ENCODE measurements around the gene THAP4.
"Not testable (repeated sequence)": the region's sequence is repeated elsewhere in the genome, so short reads cannot be mapped to it uniquely, and the experiment has no call there.

Gene THAP4

DNA sequence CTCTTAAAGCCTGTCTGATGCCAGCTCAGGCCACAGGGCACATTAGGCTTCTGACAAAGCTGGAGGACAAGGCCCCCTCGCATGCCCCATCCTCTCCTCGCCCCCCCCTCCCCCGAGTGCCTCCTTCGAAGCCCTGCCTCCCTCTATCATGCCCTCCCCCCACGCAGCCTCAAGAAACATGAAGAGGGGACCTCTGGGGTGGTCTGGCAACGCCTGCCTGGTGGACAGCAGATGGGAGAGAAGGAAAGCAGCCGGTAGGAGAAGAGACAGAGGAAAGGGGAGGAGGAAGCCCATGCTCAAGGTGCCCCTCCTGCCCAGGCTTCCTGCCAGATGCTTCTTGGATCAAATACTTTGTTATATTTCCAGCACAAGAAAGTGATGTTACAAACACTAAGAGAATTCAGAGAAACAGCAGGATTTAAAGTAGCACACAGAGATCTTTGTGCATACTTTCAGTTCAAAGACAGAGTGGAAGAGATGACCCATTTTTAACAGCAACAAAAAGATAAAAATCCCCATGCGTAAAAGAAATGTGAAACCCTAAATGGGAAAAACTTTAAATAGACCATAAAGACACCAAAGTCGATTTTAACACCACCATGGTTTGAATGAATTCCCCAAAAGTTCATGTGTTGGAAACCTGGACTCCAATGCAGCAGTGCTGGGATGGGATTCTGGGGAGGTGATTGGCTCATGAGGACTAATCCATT is 59.4 kb downstream of the THAP4 start:
- no peak for FAIRE-seq

DNA sequence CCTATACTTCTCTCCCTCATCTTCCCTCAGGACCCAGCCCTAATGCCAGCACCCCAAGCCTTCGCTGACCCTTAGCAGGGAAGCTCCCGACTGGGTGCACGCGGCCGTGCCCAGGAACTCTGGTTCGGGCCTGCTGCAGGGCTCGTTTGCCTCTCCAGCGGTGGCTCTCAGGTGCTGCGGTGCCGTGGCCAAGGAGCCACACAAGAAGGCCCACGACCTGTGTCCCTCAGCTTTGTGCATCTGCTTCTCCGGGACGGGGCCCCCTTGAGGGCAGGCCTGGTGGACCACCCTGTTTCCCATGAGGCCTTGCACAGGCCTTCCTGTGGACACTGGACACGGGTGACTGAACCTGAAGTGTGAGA is 60.7 kb downstream of the THAP4 start:
- no peak for FAIRE-seq

DNA sequence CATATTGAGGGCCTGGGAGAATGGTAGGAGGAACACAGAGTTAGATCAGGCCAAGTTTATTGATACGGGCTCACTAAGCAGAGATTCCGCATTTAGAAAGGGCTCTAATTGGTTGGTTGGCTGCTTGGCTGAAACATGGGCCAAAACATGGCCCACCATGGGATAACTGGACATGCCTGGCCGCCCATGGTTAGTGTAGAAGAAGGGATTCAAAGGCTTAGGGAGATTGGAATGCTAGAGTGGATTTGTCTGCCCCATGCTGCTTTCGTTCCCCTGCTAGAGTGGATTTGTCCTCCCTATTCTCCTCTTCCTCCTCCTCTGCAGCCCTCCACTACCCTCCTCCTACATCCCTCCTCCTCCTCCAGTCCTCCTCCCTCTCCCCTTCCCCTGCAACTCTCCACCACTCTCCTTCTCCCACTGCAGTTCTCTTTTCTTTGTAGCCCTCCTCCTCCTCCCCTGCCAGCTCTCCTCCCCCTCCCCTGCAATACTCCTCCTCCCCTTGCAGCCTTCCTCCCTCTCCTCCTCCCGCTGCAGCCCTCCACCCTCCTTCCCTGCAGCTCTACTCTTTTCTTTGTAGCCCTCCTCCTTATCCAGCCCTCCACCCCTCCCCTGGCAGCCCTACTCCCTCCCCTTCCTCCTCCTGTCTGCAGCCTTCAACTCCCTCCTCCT is 61.2 kb downstream of the THAP4 start:
- FAIRE-seq = no peak

DNA sequence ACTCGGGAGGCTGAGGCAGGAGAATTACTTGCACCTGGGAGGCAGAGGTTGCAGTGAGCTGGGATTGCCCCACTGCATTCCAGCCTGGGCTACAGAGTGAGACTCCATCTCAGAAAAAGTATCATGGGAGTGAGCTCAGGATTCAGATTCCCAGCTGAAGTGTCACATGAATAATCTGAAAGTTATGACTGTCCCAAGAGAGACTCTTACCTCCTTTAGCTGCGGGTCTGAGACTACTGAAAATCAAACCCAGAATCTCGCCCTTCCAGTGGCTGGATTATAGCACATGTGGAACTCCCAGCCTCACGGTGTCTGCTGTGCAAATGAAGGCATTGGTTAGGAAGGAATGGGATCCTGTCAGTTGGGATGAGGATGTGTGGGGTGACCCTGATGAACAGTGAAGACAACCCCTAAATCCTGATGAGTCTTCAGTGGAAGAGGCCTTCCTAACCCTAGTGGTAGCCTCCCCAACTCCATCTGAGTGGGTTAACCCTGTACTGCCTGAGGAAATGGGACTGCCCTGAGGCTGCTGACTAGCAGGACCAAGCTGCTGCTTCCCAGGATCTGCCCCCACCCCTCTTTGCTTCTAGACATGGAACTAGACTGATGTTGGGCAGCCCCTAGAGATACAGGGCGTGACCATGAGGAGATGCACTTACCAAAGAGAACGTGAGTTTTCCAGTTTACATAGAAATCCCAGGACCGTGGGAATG is 61.9 kb downstream of the THAP4 start:
- FAIRE-seq = no peak

- no peak for FAIRE-seq
Observed at GRCh38 chr2:241573741-241574140, 63.2 kb downstream of the THAP4 start.

- not testable (repeated sequence) for FAIRE-seq
Observed at GRCh38 chr2:241572915-241573651, 63.9 kb downstream of the THAP4 start.

DNA sequence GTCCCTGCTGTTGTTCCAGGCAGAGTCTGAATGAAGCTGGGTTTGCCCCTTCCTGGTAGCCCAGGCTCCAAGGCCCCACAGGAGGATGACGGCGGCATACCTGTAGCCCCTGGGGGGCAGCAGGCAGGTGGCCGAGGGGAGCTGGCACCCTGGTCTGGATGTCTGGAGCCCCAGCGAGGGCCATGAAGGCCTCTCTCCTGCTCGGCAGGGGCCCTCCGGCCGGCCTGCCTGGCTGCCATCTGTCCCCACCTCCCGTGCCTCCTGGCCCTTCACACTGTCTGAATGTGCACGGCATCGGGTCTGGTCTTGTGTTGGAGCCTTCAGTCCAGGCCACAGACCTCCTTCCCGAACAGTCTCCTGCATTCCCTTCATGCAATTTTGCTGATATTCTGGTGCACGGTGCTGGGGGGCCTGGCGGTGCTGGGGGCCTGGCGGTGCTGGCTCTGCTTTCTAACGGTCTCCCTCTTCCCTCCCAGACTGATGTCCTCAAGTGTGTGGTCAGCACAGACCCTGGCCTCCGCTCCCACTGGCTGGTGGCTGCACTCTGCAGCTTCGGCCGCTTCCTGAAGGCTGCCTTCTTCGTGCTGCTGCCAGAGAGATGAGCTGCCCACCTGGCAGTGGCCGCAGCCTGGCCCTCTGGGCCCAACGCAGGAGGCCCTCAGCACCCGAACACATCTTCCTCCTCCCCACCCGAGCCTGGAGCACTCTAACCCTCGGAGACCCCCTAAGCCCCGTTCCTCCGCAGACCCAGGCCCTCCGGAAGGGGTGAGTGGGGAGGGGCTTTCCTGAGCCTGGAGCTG is 64.9 kb downstream of the THAP4 start:
- no peak for FAIRE-seq

- FAIRE-seq = no peak
Observed at GRCh38 chr2:241570961-241571581, 65.9 kb downstream of the THAP4 start.

DNA sequence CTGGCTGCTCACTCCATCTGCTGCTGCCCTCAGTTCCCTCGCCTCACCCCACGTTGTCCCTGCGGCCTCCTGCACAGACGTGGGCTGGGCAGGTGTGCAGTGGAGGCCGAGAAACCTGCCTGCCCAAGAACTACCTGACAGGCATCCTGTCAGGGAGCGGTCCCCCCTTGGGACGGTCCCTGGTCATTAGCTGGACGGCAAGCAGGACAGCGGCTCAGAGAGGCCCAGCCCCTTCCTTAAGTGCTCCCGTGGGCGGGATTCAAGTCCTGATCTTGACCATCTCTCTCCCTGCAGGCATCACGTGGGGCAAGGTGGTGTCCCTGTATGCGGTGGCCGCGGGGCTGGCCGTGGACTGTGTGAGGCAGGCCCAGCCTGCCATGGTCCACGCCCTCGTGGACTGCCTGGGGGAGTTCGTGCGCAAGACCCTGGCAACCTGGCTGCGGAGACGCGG is 67.1 kb downstream of the THAP4 start:
- FAIRE-seq = no peak

DNA sequence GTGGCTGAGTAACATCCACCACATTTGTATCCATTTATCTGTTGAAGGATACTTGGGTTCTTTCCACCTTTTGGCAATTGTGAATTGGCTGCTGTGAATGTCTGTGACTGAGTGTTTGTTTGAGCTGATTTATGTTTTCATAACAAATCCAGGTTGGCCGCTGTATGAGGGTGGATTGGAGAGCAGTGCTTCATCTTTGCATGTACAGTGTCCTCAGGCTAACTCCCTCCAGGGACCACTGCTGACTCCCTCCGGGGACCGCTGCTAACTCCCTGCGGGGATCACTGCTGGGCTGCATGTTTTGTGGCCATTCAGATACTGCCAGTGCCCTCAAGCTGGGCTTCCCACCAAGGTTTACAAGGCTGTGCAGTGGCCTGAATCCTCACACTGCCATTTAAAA is 68.2 kb downstream of the THAP4 start:
- no peak for FAIRE-seq

DNA sequence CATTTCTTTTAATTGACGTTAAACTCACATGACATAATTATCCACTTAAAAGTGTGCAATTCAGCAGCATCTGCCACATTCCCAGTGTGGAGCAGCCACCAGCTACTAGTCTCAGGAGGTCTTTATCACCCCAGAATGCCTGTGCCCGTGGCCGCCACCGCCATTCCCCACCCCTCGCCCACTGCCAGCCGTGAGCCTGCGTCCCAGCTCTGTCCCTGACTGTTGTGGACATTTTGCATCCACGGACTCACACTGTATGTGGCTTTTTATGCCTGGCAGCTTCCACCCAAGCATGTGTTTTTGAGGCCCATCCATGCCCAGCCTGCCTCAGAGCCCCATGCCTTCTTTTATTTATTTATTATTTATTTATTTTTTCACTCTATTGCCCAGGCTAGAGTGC is 69.2 kb downstream of the THAP4 start:
- FAIRE-seq = no peak

- not testable (repeated sequence) for FAIRE-seq
Observed at GRCh38 chr2:241567266-241567665, 69.7 kb downstream of the THAP4 start.

GRCh38 chr2:241566468-241566867 is 70.5 kb downstream of the THAP4 start:
- FAIRE-seq = no peak

DNA sequence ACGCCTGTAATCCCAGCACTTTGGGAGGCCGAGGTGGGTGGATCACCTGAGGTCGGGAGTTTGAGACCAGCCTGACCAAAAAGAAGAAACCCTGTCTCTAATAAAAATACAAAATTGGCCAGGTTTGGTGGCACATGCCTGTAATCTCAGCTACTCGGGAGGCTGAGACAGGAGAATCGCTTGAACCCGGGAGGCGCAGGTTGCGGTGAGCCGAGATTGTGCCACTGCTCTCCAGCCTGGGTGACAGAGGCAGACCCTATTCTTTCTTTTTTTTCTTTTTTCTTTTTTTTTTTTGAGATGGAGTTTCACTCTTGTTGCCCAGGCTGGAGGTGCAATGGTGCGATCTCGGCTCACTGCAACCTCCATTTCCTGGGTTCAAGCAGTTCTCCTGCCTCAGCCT is 70.9 kb downstream of the THAP4 start:
- FAIRE-seq = not testable (repeated sequence)

DNA sequence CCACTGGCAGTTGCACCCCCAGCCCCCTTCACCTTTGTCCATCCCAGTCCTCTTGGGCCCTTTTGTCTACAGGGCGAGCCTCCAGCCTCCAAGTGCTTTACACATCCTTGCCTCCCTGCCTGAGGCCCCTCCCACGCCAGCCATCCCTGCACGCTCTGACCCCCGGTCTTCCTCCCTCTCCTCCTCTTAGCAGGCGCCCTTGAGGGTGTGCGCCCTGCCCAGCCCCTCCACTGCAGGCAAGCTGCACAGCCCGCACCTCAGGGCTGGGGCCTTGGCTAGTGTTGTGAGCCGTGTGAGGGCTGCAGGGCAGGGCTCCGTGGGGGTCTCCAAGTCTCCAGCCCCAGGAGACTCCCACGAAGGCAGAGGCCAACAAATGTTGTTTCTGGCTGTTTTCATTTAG is 71.5 kb downstream of the THAP4 start:
- no peak for FAIRE-seq

GRCh38 chr2:241564596-241565410 is 72.2 kb downstream of the THAP4 start:
- FAIRE-seq = no peak

DNA sequence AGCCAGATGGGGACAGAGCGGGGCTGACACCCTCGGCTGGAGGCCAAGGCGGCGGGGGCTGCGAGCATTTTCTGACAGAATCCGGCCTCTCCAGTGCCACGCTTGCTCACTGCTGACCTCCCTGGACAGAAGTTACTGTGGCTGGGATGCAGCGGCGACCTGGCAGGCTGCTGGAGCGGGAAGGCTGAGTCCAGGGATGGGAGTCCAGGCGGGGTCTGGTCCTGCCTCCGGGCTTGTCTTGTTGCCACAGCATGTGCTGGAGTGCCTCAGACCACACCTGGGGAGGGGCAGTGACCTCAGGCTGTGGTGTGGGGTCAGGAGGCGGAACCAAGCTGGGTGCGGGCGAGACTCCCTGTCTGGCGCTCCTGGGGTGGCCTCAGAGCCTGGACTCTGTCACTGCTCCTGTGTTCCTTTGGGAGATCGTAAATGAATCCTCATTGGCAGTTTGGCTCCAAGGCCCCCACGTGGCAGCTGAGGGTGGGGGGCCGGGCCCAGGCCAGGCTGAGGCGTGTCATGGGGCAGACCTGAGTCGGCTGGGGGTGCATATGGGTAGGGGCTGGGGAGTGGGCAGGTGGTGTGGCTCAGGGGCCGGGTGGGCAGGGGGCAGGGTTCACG is 72.9 kb downstream of the THAP4 start:
- FAIRE-seq = no peak

DNA sequence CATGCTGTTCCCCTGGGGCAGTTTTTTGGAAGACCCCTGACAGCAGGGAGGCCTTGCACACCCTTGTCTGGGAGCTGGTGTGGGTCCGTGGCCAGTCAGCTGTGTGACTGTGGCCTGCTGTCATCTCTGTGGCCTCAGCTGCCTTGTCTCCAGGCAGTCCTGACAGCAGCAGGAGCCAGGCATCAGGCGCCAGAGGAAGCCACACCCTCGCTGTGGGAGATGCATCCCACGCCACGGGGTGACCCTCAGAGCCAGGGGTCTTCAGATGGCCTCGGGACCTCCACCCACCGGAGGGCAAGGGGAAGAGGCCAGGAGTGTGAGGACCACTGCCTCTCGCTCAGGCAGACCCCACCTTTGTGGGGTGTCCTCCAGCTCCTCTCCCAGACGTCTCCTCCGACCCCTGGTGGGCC is 73.4 kb downstream of the THAP4 start:
- FAIRE-seq = no peak

DNA sequence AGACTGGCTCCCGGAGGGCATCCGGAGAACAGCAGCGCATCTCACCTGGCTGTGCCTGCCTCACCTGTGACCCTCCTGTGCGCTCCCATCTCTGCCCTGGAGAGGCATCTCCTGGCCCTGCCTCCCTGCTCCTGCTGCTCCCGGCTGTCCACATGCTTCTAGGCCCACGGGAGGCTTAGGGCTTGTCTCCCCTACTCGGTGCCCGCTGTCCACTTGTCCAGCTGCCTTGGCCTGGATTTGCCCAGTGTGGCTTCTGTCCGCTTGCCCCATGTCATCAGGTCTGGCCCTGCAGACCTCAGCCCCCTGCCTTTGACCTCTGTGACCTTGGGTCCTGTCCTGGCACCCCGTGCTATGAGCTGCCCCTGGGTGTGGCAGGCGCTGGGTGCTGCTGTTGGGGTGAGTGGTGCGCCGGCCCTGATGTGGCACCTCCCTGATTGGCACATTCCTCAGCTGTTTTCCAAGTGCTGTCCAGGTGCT is 73.9 kb downstream of the THAP4 start:
- FAIRE-seq = no peak

DNA sequence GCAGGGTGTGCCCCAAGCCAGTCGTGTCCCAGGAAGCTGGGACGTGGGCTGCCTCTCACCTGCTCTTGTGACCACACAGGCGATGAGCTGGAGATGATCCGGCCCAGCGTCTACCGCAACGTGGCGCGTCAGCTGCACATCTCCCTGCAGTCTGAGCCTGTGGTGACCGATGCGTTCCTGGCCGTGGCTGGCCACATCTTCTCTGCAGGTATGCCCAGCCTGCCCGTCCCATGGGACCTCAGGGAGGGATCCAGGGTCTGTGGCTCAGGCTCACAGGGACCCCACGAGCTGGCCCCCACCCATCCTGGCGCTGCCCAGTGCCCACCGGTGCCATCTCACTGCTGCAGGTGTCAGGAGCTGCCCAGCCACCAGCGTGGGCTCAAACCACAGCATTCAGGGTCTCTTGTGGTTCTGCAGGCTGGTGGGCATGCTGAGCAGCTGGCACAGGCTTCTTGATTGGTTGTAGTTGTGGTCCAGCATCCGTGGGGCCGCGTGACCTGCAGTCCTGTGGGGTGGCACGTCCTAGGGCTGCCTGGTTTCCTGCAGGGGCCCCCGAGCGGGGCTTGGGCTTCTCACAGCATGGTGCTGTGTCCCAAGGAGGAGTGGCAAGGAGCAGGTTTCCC is 74.6 kb downstream of the THAP4 start:
- no peak for FAIRE-seq
